SJCRH30 (cell line): ENCODE results near the gene SERPINA4. TPM values are rescaled to one million over a fixed set of nuclear protein-coding genes. Genes with fewer than 3 reads are reported as not detected.
A peak's percentile ranks its signal among the peaks of the same experiment; 100 is the strongest.

Experiments
- DNase-seq, 2 experiments: peaks; one replicate each; pipeline ENCODE4 v3.0.0-alpha.2; 2015 to 2020
- H3K27ac ChIP-seq: fragments of 250-450 bp; sonication (Bioruptor Pico); 2 replicates; pipeline ENCODE4 v1.5.1; 2020; ENCODE audit warnings: mild to moderate bottlenecking, moderate library complexity
- H3K27me3 ChIP-seq: fragments of 250-450 bp; sonication (Bioruptor Pico); 2 replicates; pipeline ENCODE4 v1.5.1; 2020; ENCODE audit warnings: mild to moderate bottlenecking, moderate library complexity
- H3K36me3 ChIP-seq: fragments of 250-450 bp; sonication (Bioruptor Pico); 2 replicates; pipeline ENCODE4 v1.5.1; 2020; ENCODE audit warnings: mild to moderate bottlenecking, moderate library complexity
- H3K4me1 ChIP-seq: fragments of 250-450 bp; sonication (Bioruptor Pico); 2 replicates; pipeline ENCODE4 v1.5.1; 2020; ENCODE audit warnings: mild to moderate bottlenecking, moderate library complexity
- H3K4me3 ChIP-seq: fragments of 250-450 bp; sonication (Bioruptor Pico); 2 replicates; pipeline ENCODE4 v1.5.1; 2020; ENCODE audit warnings: mild to moderate bottlenecking, moderate library complexity
- H3K9me3 ChIP-seq: fragments of 250-450 bp; sonication (Bioruptor Pico); replicated peaks from 2 replicates; pipeline ENCODE4 v1.5.1; 2020; ENCODE audit warnings: mild to moderate bottlenecking, moderate library complexity
- total RNA-seq: library from RNA; depleted of rRNA; stranded (reverse); fragments of >200 nt; shearing (Covaris generic); gene quantifications from 2 replicates; pipeline ENCODE4 v1.2.3, GENCODE V29; 2014

Gene SERPINA4
- total RNA-seq, 1 experiment from 2014 or later, result not detected

DNA sequence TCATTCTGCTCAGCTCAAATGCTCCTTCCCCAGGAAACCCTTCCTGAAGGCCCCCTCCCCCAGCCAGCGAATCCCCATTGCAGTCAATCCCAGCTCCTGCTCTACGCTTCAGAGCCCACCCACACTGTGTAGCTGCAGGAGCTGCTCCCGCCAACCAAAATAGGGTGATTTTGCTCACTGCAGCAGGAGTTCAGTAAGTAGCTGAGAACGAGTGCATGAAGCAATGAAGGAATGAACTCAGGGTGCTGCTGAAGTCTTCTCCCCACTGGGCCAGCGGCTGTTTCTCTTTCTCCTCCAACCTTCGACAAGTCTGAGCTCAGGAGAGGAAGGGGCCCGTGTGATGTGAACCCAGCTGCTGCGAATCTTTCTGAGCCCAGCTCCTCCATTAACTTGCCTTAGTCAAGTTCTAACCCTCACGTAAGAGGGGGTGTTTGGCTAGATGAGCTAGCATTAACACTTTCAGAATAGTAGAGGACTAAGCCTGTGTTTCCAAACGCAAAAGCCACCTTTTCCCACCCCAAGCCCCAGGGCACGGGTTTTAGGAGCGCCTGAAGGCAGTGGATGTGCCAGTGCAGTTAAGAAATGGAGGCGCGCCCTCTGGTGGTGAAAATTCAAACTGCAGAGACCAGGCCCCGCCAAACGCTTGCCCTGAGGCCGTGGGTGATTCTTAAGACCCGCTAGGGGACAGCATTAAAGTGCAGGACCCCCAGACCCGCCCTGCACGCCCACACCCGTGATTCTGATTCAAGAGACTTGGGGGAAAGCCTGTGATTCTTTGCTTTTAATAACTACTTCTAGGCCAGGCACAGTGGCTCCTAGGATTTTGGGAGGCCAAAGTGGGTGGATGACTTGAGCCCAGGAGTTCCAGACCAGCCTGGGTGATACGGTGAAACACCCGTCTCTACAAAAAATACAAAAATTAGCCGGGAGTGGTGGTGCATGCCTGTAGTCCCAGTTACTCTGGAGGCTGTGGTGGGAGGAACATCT is 11.9 kb upstream of the SERPINA4 start:
- no peak overlapping the region for H3K27ac ChIP-seq
- H3K4me3 ChIP-seq, result no peak overlapping the region
- peak; percentile 46 to 71 for DNase-seq
- peaks cover 3% of the 10 kb centered on the region; the same call in 1 of the 2 replicates for H3K27me3 ChIP-seq
- no peaks in the 10 kb centered on the region for H3K4me1 ChIP-seq
- no peaks in the 10 kb centered on the region for H3K36me3 ChIP-seq
- H3K9me3 ChIP-seq, result no peaks in the 10 kb centered on the region

DNA sequence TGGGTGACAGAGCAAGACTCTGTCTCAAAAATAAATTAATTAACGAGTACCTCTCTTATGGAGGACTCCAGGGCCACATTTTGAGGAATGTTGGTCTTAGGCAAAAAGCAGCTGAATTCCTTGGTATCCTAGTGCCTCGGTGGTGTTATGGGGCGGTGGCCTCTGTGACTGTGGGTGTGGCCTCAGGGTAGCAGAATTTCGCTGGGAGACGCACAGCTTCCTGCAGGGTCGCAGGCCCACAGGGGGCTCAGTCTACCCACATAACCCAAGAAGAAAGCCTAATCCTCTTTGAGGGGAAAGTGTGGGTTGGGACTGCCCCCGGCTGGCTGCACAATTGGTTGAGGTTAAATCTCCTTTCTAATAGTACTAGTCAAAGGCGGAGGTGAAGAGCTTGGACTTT is 11.2 kb upstream of the SERPINA4 start:
- Histone ChIP-seq H3K27ac (no peak overlapping the region), H3K4me1 (no peaks in the 10 kb centered on the region), H3K27me3 (peaks cover 3% of the 10 kb centered on the region; the same call in 1 of the 2 replicates), H3K9me3 (no peaks in the 10 kb centered on the region), H3K4me3 (no peak overlapping the region), H3K36me3 (no peaks in the 10 kb centered on the region)
- DNase-seq, result no peak

DNA sequence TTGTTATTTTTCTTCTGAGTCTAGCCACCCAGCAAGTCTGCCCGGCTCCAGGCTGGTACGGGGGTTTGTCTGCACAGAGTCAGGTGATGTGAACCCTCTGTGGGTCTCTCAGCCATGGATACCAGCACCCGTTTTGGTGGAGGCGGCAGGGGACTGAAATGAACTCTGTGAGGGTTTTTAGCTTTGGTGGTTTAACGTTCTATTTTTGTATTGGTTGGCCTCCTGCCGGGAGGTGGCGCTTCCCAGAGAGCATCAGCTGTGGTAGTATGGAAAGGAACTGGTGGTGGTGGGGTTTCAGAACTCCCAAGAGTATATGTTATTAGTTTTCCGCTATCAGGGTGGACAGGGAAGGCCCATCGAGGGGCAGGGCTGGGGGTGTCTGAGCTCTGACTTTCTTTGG is 5.3 kb upstream of the SERPINA4 start:
- H3K36me3 ChIP-seq, result no peaks in the 10 kb centered on the region
- no peaks in the 10 kb centered on the region for H3K9me3 ChIP-seq
- no peak for DNase-seq
- no peak overlapping the region for H3K4me3 ChIP-seq
- H3K4me1 ChIP-seq, result no peaks in the 10 kb centered on the region
- no peak overlapping the region for H3K27ac ChIP-seq
- no peaks in the 10 kb centered on the region for H3K27me3 ChIP-seq

DNA sequence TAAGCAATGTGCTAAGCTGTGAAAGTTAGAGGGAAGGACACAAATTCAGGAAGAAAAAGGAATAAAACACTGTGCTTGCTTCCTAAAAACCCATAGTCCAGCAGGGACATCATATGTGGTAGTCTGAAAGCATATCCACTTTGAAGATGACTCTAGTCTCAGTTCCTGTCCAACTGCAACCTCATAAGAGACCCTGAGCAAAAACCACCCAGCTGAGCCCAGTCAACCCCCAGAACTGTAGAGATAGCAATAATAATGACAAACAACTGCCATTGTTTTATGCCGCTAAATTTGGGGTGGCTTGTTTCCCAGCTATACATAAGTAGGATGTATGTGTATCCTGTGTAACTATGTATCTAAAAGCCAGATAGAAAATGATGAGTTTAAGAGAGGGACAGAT is 3.9 kb upstream of the SERPINA4 start:
- H3K4me3 ChIP-seq, result no peak overlapping the region

DNA sequence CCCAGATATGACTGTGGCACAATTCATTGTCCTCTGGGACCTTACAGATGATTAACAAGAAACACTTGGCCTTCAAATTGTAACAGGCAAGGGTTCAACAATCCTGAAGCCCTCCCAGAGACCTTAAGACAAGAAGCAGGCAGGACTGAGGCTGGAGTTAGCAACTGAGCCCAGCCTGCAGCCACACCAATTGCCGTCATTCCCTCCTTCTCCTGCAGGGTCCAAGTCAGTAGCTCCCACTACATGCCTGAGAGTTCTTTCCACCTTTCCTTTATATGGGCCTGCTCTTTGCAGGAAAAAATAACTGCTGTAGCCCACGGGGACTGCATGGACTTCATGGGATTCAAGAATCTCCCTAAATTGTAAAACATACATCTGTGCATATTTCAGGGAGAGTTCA is 2.4 kb upstream of the SERPINA4 start:
- DNase-seq, result no peak
- Histone ChIP-seq H3K36me3 (no peaks in the 10 kb centered on the region), H3K4me3 (no peak overlapping the region), H3K4me1 (no peaks in the 10 kb centered on the region), H3K27ac (no peak overlapping the region), H3K9me3 (no peaks in the 10 kb centered on the region), H3K27me3 (no peaks in the 10 kb centered on the region)

More for the DNA sequence above, 3.9 kb upstream of the SERPINA4 start:
- H3K36me3 ChIP-seq, result no peaks in the 10 kb centered on the region
- no peaks in the 10 kb centered on the region for H3K4me1 ChIP-seq
- DNase-seq, result no peak
- H3K9me3 ChIP-seq, result no peaks in the 10 kb centered on the region
- H3K27me3 ChIP-seq, result no peaks in the 10 kb centered on the region
- H3K27ac ChIP-seq, result no peak overlapping the region

DNA sequence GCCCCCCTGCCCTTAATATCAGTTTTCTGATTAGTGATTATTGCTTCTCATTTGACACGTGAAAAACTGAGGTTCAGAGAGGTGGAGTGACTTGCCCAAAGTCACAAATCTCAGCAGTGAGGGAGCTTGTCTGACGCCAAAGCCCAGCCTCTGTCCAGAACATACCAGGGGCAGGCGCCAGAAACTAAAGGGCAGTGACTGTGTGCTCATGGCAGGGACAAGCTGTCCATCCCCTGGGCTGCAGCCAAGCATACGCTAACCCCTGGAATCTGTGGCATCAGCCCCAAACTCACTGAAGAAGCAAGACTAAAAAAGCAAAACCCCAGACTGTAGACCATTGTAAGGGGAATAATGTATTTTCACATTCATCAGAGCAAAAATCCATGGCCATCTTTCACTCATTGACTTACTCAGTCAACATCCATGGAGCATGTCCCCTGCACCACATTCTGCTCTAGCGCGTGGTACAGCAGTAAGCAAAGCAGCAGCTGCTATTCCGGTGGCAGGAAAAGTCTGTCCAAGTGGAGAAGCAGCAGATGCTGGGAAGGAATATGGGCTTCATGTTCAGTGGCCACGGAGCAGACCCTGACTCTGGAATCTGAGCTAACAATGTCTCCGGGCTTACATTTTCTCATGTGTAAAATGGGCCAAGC is 1.5 kb upstream of the SERPINA4 start:
- Histone ChIP-seq H3K4me3 (no peak overlapping the region), H3K9me3 (no peaks in the 10 kb centered on the region), H3K4me1 (no peaks in the 10 kb centered on the region), H3K27me3 (no peaks in the 10 kb centered on the region), H3K36me3 (no peaks in the 10 kb centered on the region), H3K27ac (no peak overlapping the region)
- no peak for DNase-seq

DNA sequence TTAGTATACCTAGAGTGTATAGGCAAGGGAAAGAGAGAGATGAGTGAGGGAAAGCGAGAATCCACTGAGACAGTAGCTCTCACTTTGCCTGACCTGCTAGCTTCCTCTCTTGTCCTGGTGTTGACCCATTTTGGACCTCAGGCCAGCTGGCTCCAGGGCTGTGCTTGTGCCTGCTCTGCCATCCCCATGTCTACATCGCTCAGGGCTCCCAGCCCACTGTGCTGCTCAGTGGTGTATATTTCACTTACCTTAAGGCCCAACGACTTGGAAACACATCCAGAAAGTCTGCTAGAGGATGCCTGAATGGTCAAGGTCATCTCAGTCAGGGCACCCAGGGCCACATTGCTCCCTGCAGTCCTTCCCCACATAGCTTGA is 964 bp upstream of the SERPINA4 start:
- Histone ChIP-seq H3K27ac (no peak overlapping the region), H3K36me3 (no peaks in the 10 kb centered on the region), H3K4me3 (no peak overlapping the region), H3K9me3 (no peaks in the 10 kb centered on the region), H3K27me3 (no peaks in the 10 kb centered on the region), H3K4me1 (no peaks in the 10 kb centered on the region)
- DNase-seq, result no peak

DNA sequence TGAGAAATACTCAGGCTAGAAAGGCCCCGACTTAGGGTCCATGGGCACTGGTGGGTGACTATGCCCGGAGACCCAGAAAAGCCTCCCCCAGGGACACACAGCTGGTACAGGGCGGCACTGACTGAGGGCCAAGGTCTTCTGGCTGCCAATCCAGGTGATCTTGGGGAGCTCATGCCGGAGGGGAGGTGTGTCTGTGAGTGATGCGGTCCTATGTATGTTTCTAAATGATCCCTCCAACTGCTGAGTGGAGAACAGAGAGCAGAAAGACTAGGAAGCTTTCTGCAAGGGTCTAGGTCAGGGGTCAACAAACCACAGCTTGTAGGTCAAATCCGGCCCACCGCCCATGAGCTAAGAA is 391 bp downstream of the SERPINA4 start:
- no peak for DNase-seq
- Histone ChIP-seq H3K27me3 (no peaks in the 10 kb centered on the region), H3K9me3 (no peaks in the 10 kb centered on the region), H3K4me1 (no peaks in the 10 kb centered on the region), H3K36me3 (no peaks in the 10 kb centered on the region), H3K27ac (no peak overlapping the region), H3K4me3 (no peak overlapping the region)

DNA sequence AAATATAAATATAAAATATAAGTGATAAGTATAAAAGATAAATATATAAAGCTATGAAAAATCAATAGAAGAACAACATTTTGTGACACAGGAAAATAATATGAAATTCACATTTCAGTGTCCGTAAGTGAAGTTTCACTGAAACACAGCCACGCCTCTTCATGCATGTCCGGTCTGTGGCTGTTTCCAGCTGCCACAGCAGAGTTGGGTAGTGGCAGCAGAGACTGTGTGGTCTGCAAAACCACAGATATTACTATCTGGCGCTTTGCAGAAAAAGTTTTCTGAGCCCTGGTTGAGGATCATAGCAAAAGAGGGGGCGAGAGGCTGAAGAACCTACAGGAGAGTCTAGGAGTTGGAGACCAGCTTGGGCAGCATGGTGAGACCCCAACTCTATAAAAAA is 780 bp downstream of the SERPINA4 start:
- Histone ChIP-seq H3K27ac (no peak overlapping the region), H3K4me1 (no peaks in the 10 kb centered on the region), H3K27me3 (no peaks in the 10 kb centered on the region), H3K36me3 (no peaks in the 10 kb centered on the region), H3K9me3 (no peaks in the 10 kb centered on the region), H3K4me3 (no peak overlapping the region)
- no peak for DNase-seq

DNA sequence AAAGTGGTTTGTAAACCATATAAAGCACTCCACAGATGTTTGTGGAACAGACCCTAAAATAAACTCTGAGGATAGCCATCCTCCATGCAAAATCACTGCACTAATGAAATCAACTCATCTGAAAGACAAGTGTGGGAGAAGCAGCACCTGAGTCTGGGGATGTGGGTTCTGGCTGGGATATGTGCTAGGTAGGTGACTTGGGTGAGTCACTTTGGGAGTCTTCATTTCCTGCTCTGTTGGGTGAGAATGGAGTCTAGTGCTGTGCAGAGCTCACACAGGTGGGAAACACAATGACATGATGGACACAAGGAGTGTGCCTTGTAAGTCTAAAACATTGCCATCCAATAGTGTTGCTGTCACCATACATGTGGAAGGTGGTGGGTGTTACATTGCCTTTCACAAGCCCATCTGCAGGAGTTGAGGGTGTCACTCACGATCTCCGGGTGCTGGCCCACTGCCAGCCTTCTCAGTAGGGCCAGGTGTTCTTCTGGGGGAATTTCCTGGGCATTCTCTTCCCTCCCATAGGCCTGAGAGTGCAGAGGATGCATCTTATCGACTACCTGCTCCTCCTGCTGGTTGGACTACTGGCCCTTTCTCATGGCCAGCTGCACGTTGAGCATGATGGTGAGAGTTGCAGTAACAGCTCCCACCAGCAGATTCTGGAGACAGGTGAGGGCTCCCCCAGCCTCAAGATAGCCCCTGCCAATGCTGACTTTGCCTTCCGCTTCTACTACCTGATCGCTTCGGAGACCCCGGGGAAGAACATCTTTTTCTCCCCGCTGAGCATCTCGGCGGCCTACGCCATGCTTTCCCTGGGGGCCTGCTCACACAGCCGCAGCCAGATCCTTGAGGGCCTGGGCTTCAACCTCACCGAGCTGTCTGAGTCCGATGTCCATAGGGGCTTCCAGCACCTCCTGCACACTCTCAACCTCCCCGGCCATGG is 2.0 kb downstream of the SERPINA4 start:
- no peaks in the 10 kb centered on the region for H3K9me3 ChIP-seq
- H3K27ac ChIP-seq, result no peak overlapping the region
- H3K36me3 ChIP-seq, result no peaks in the 10 kb centered on the region
- no peak overlapping the region for H3K4me3 ChIP-seq
- H3K27me3 ChIP-seq, result no peaks in the 10 kb centered on the region
- H3K4me1 ChIP-seq, result no peaks in the 10 kb centered on the region
- DNase-seq, result no peak

DNA sequence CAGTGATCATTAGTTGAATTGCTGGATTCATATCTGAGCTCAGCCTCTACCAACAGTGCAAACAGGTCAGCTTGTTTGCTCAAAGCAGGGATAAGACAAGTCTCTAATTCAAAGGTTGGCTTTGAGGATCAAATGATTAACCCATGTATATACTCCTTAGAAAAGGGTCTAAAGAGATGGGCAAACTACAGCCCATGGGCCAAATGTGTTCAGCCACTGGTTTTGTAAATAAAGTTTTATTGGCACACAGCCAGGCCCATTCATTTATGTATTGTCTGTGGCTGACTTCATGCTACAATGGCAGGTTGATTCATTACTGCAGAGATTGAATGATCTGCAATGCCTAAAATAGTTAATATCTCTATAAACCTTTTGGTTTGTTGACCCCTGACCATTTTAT is 3.1 kb downstream of the SERPINA4 start:
- Histone ChIP-seq H3K27ac (no peak overlapping the region), H3K27me3 (no peaks in the 10 kb centered on the region), H3K9me3 (no peaks in the 10 kb centered on the region), H3K36me3 (no peaks in the 10 kb centered on the region), H3K4me3 (no peak overlapping the region), H3K4me1 (no peaks in the 10 kb centered on the region)
- DNase-seq, result no peak

DNA sequence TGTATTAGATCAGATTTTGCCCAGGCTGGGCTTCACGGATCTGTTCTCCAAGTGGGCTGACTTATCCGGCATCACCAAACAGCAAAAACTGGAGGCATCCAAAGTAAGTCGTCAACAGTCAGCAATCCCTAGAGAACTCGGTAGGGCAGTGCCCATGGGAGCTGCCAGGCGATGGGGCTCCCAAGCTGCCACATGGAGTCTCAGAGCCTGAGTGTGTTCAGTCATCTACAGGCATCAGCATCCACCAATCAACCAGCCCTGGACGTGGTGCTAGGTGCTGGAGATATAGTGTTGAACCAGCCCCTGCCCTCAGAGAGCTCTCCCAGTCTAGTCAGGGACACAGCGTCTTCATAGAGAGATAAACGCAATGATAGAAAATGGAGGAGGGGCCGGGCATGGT is 6.9 kb downstream of the SERPINA4 start:
- Histone ChIP-seq H3K4me1 (no peaks in the 10 kb centered on the region), H3K4me3 (no peak overlapping the region), H3K9me3 (no peaks in the 10 kb centered on the region), H3K36me3 (no peaks in the 10 kb centered on the region), H3K27me3 (no peaks in the 10 kb centered on the region), H3K27ac (no peak overlapping the region)
- no peak for DNase-seq

DNA sequence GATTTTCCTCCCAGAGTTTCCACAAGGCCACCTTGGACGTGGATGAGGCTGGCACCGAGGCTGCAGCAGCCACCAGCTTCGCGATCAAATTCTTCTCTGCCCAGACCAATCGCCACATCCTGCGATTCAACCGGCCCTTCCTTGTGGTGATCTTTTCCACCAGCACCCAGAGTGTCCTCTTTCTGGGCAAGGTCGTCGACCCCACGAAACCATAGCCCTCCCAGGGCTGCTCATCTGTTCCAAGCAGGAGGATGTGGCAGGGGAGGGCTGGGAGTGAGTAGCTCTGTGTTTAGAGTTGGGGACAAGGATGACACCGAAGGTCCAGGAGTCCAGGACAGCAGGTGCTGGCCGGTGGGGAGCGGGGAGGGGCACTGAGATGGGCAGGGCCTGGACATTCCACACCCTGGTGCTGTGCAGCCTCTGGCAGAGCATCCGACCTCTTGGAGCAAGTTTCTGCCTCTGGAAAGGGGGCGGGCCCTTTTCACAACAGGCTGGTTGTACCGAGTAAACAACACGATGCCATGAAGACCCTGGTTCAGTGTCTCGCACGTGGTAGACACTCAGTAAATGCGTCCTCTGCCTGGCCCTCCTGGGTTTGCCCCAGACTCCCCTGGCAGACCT is 8.2 kb downstream of the SERPINA4 start:
- Histone ChIP-seq H3K4me1 (no peaks in the 10 kb centered on the region), H3K36me3 (no peaks in the 10 kb centered on the region)

DNA sequence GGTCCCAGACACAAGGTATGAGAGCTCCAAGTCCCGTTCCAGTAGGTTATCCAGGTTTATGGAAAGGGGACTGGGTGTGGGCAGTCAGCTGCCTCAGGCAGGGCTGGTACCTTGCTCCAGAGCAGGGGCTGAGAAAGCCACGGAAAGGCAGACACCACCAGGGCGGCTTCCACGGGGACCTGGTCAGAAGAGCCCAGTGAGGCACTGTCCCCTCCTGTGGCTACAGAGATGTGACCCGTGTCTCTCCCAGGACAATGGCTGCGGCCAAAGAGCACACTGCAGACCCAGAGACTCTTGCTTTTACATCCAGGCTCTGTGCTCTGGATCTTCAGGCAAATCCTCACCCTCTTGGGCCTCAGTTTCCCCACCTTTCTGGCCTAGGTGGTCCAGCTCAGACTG is 8.8 kb downstream of the SERPINA4 start:
- no peak overlapping the region for H3K27ac ChIP-seq
- no peaks in the 10 kb centered on the region for H3K4me1 ChIP-seq
- H3K9me3 ChIP-seq, result no peaks in the 10 kb centered on the region
- no peaks in the 10 kb centered on the region for H3K36me3 ChIP-seq
- no peaks in the 10 kb centered on the region for H3K27me3 ChIP-seq
- DNase-seq, result no peak
- no peak overlapping the region for H3K4me3 ChIP-seq

More for the DNA sequence above, 8.2 kb downstream of the SERPINA4 start:
- DNase-seq, result no peak
- no peak overlapping the region for H3K4me3 ChIP-seq
- no peak overlapping the region for H3K27ac ChIP-seq
- H3K9me3 ChIP-seq, result no peaks in the 10 kb centered on the region
- H3K27me3 ChIP-seq, result no peaks in the 10 kb centered on the region
